Neutrophil (primary cell): Measurements from ENCODE around the gene TMPRSS7.

Experiments used
- H3K27ac ChIP-seq: fragments of 200-600 bp; sonication (generic); 2 replicates; pipeline ENCODE4 v1.5.1; 2016; ENCODE audit warnings: mild to moderate bottlenecking, moderate library complexity
- H3K27me3 ChIP-seq: fragments of 200-600 bp; sonication (generic); 2 replicates; pipeline ENCODE4 v1.6.0; 2016; ENCODE audit warnings: mild to moderate bottlenecking
- H3K36me3 ChIP-seq: fragments of 200-600 bp; sonication (generic); 2 replicates; pipeline ENCODE4 v1.5.1; 2017
- H3K4me1 ChIP-seq, 2 experiments: fragments of 200-600 bp in 1 of 2; sonication (generic) in 1 of 2; 1 replicate in 1 of 2; 2 replicates in 1 of 2; pipeline versions ENCODE4 v1.5.1 to v1.6.1; 2013 to 2016; ENCODE audit warnings: low read depth in 1 of 2, low read length in 1 of 2, mild to moderate bottlenecking in 1 of 2, moderate library complexity in 1 of 2; ENCODE audit not compliant: control insufficient read depth in 1 of 2, insufficient read depth in 1 of 2
- H3K4me3 ChIP-seq, 2 experiments: fragments of 200-600 bp in 1 of 2; sonication (generic) in 1 of 2; 1 replicate in 1 of 2; 2 replicates in 1 of 2; pipeline ENCODE4 v1.5.1; 2013 to 2016; ENCODE audit warnings: low read depth in 1 of 2, low read length in 1 of 2, mild to moderate bottlenecking in 1 of 2, moderate library complexity in 1 of 2
- H3K9me3 ChIP-seq: fragments of 200-600 bp; sonication (generic); 2 replicates; pipeline ENCODE4 v1.5.1; 2016
- CTCF ChIP-seq: fragments of 200-600 bp; sonication (generic); IDR thresholded peaks from 2 replicates; pipeline ENCODE4 v1.5.1; 2016; ENCODE audit warnings: antibody characterized with exemption

TMPRSS7 gene

GRCh38 chr3:112096176-112096575 is 61.6 kb downstream of the TMPRSS7 start:
- Histone ChIP-seq H3K9me3 (no peaks in the 10 kb centered on the region), H3K4me1 (peaks cover 0 to 1% of the 10 kb centered on the region in 2 experiments), H3K27me3 (peaks cover 85% of the 10 kb centered on the region), H3K27ac (no peak overlapping the region), H3K36me3 (no peaks in the 10 kb centered on the region), H3K4me3 (no peak overlapping the region)
- no peak for TF ChIP-seq CTCF

GRCh38 chr3:112097378-112097777 is 62.8 kb downstream of the TMPRSS7 start:
- Histone ChIP-seq H3K36me3 (no peaks in the 10 kb centered on the region), H3K27me3 (peaks cover 73% of the 10 kb centered on the region), H3K4me1 (no peaks in the 10 kb centered on the region), H3K27ac (no peak overlapping the region), H3K4me3 (no peak overlapping the region), H3K9me3 (no peaks in the 10 kb centered on the region)
- no peak for TF ChIP-seq CTCF

- Histone ChIP-seq H3K27ac (no peak overlapping the region), H3K4me3 (no peak overlapping the region), H3K27me3 (peaks cover 40% of the 10 kb centered on the region), H3K36me3 (no peaks in the 10 kb centered on the region), H3K9me3 (no peaks in the 10 kb centered on the region), H3K4me1 (no peaks in the 10 kb centered on the region)
- no peak for TF ChIP-seq CTCF
These were observed 67.4 kb downstream of the TMPRSS7 start for GRCh38 chr3:112101916-112102315.

- no peak overlapping the region for H3K27ac ChIP-seq
- H3K4me3 ChIP-seq = no peak overlapping the region
- H3K36me3 ChIP-seq = no peaks in the 10 kb centered on the region
- H3K9me3 ChIP-seq = no peaks in the 10 kb centered on the region
- TF ChIP-seq CTCF = no peak
- H3K4me1 ChIP-seq = no peaks in the 10 kb centered on the region
- H3K27me3 ChIP-seq = peaks cover 28% of the 10 kb centered on the region
These were observed 70.2 kb downstream of the TMPRSS7 start for GRCh38 chr3:112104774-112105173.

GRCh38 chr3:112109322-112109721 is 74.8 kb downstream of the TMPRSS7 start:
- Histone ChIP-seq H3K4me3 (no peak overlapping the region), H3K4me1 (no peaks in the 10 kb centered on the region), H3K27me3 (peaks cover 28% of the 10 kb centered on the region), H3K9me3 (no peaks in the 10 kb centered on the region), H3K27ac (no peak overlapping the region), H3K36me3 (no peaks in the 10 kb centered on the region)
- no peak for TF ChIP-seq CTCF

- Histone ChIP-seq H3K4me3 (no peak overlapping the region), H3K27me3 (peaks cover 16% of the 10 kb centered on the region), H3K36me3 (no peaks in the 10 kb centered on the region), H3K27ac (no peak overlapping the region), H3K9me3 (no peaks in the 10 kb centered on the region), H3K4me1 (no peaks in the 10 kb centered on the region)
- peak; percentile 40 for TF ChIP-seq CTCF
These were observed 77.4 kb downstream of the TMPRSS7 start for GRCh38 chr3:112111785-112112402.
